HS-5 (cell line): ENCODE results near the gene TBX4.
A peak's percentile ranks its signal among the peaks of the same experiment; 100 is the strongest.

Experiments
- DNase-seq: peaks from one replicate; pipeline ENCODE4 v3.0.0-alpha.2; 2012; ENCODE audit warnings: low read depth

The TBX4 gene

GRCh38 chr17:61412860-61413660 lies 39.2 kb upstream of the TBX4 start:
- no peak for DNase-seq

GRCh38 chr17:61413661-61414126 lies 38.5 kb upstream of the TBX4 start:
- no peak for DNase-seq

GRCh38 chr17:61414141-61414935 lies 37.9 kb upstream of the TBX4 start:
- no peak for DNase-seq

- DNase-seq = no peak
These were observed 37.3 kb upstream of the TBX4 start for GRCh38 chr17:61414936-61415251.

- DNase-seq = no peak
These were observed 36.6 kb upstream of the TBX4 start for GRCh38 chr17:61415374-61416210.

GRCh38 chr17:61416211-61416539 lies 36.0 kb upstream of the TBX4 start:
- DNase-seq = no peak

GRCh38 chr17:61416540-61417363 lies 35.5 kb upstream of the TBX4 start:
- DNase-seq = peak; percentile 64

GRCh38 chr17:61418449-61418848 lies 33.8 kb upstream of the TBX4 start:
- DNase-seq = no peak

GRCh38 chr17:61419496-61420046 lies 32.7 kb upstream of the TBX4 start:
- DNase-seq = no peak

- no peak for DNase-seq
These were observed 32.2 kb upstream of the TBX4 start for GRCh38 chr17:61420052-61420451.

GRCh38 chr17:61420745-61421398 lies 31.4 kb upstream of the TBX4 start:
- no peak for DNase-seq

- DNase-seq = no peak
These were observed 30.8 kb upstream of the TBX4 start for GRCh38 chr17:61421460-61421859.

- no peak for DNase-seq
These were observed 30.0 kb upstream of the TBX4 start for GRCh38 chr17:61422116-61422799.

- DNase-seq = no peak
These were observed 29.4 kb upstream of the TBX4 start for GRCh38 chr17:61422869-61423268.

- DNase-seq = no peak
These were observed 28.1 kb upstream of the TBX4 start for GRCh38 chr17:61423967-61424649.

GRCh38 chr17:61425682-61426481 lies 26.3 kb upstream of the TBX4 start:
- DNase-seq = no peak

GRCh38 chr17:61426482-61427304 lies 25.5 kb upstream of the TBX4 start:
- DNase-seq = peak; percentile 83

GRCh38 chr17:61427567-61427966 lies 24.7 kb upstream of the TBX4 start:
- DNase-seq = no peak
